GM18951 (cell line): ENCODE data around the gene KIAA0232.
"Not testable (repeated sequence)": the region's sequence is repeated elsewhere in the genome, so short reads cannot be mapped to it uniquely, and the experiment has no call there.

ENCODE experiments used
- POLR2A ChIP-seq: IDR thresholded peaks from 4 replicates; pipeline ENCODE4 v1.6.1; 2011; ENCODE audit warnings: mild to moderate bottlenecking; ENCODE audit not compliant: insufficient read length, insufficient read depth; ENCODE audit errors: extremely low read depth
- in situ Hi-C: fragments of 300-500 bp; cut with MboI; formaldehyde crosslinking; loops from one replicate; pipeline ENCODE4 v1.12.0; 2022; ENCODE audit warnings: low sequenced_read_pairs, mixed read lengths, inconsistent platforms; ENCODE audit not compliant: unreplicated experiment

KIAA0232 gene

DNA sequence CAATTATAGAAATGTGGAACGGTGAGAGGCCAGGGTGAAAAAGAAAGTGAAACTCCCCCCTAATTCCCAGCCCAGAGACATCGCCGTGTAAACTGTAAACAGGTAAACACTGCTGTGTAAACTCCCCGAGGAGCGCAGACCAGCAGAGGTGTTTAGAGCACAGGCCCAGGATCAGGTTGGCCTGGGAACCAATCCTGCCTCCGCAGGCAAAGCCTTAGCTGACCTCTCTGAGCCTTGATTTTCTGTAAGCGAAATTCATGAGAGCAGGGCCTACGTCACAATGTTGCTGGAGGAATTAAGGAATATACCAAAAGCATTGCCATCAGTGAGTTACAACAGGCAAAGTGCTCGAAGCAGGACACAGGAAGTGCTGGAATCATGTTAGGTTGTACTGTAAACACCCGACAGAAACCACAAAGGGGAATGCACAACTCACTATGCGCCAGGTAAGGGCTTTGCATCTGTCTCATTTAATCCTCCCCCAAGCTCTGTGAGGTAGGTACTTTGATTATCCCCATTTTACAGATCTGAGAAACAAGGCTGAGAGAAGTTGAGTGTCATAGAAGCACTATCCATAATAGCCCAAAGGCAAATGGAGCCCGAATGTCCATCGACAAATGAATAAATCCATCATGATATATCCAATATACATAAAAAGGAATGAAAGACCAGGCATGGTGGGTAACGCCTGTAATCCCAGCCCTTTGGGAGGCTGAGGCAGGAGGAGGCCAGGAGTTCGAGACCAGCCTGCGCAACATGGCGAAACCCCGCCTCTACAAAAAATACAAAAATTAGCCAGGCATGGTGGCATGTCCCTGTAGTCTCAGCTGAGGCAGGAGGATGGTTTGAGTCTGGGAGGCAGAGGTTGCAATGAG lies 30.7 kb upstream of the KIAA0232 start:
- no peak for TF ChIP-seq POLR2A

DNA sequence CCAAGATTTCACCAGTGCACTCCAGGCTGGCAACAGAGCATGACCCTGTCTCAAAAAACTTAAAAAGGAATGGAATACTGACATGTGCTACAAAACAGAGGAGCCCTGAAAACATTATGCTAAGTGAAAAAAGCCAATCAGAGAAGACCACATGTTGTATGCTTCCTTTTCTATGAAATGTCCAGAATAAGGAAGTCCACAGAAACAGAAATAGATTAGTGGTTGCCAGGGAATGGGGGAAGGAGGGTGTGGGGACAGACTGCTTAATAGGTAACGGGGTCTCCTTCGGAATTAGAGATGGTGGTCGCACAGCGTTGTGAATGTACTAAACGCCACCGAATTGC lies 30.1 kb upstream of the KIAA0232 start:
- in situ Hi-C loops, result no loop called here
- TF ChIP-seq POLR2A, result no peak

More for the DNA sequence above, 30.7 kb upstream of the KIAA0232 start:
- in situ Hi-C loops, result no loop called here

DNA sequence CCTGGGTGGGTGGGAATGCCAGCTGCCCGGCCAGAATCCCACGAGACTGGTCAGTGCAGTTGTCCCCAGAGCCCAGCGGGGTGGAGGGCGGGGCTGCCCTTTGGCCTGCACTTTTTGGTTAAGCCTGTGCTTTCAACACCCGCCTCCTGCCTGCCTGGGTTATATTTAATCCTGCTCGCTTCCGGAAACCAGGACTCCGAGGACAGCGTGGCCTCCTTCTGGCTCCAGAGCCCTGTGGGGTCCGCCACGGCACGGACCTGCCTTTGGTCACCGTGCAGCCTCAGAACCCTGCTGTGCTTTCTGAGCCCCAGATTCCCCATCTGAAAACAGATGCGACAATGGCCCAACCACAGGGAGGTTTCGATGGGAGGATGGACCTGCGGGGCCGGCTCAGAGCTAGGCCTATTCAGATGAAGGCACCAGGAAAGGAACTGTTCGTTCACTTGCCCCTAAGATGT lies 29.4 kb upstream of the KIAA0232 start:
- TF ChIP-seq POLR2A, result no peak
- in situ Hi-C loops, result no loop called here

DNA sequence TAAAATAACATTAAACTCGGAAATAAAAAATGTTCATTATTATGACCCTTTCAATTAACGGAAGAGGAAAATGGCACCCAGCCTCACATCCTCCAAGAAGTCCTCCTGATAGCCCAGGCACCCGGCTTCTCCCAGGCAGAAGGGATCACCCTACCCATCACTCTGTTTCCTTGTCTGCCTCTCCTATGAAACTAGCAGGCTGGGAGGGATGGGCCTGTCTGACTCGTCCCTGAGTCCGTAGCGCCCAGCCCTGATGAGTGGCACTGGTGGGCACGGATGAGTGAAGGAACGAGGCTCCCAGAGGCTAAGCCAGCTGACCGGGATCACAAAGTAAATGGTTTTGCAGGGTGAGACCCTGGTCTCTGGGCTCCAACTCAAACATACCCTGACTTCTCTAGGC lies 28.6 kb upstream of the KIAA0232 start:
- TF ChIP-seq POLR2A, result no peak
- in situ Hi-C loops, result no loop called here

DNA sequence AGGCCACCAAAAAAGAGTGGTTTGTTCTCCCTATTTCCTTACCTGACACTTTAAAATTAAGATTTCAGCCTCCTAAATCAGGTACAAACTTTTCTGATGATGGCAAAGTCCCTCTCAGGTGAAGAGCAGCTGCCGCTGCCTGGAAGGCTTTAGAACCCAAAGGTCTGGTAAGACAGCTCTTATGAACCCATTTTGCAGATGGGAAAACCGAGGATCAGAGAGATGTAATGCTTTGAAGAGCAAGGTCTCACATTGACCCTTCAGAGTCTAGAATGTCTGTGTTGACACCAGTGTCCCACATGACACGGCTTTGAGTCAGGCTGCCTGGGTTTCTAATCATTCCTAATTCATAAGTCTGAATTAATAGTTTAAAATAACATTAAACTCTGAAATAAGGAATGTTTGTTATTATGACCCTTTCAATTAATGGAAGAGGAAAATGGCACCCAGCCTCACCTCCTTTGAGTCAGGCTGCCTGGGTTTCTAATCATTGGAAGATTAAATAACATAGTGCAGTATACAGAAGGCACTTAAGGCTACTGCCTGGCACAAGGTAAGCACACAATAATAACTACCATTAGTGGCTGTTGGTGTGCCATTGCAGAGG lies 27.9 kb upstream of the KIAA0232 start:
- in situ Hi-C loops, result no loop called here
- TF ChIP-seq POLR2A, result no peak

DNA sequence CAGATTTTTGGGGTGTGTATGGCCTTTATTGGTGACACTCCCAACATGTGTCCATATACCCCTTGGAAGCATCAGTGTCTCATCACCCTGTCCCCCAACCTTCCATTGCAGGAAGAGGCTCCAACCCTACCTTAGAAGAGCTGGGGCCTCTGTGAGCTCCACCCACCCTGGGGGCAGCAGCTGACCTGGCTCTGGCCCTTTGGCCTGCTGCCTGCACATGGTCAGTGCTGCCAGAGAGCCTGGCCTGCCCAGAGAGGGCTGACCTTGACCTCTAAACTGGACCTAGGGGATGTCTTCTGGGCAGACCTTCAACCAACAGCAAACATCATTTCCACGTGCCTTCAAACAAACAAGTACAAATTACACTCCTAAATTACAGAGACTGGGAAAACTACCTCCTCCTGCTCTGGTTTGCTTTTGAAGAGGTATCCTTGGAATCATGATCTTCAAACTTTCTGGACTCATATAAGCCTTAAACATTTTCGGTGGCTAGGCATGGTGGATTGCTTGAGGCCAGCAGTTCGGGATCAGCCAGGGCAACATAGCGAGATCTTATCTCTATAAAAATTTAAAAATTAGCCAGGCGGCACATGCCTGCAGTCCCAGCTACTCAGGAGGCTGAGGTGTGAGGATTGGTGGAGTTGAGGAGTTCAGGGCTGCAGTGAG lies 27.3 kb upstream of the KIAA0232 start:
- in situ Hi-C loops, result no loop called here

DNA sequence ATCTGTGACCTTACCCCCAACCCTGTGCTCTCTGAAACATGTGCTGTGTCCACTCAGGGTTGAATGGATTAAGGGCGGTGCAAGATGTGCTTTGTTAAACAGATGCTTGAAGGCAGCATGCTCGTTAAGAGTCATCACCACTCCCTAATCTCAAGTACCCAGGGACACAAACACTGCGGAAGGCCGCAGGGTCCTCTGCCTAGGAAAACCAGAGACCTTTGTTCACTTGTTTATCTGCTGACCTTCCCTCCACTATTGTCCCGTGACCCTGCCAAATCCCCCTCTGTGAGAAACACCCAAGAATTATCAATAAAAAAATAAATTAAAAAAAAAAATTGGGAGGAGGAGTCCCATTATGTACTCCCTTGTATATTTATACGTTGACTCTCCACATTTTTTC lies 26.2 kb upstream of the KIAA0232 start:
- in situ Hi-C loops, result not testable (repeated sequence)

More for the DNA sequence above, 27.3 kb upstream of the KIAA0232 start:
- no peak for TF ChIP-seq POLR2A

DNA sequence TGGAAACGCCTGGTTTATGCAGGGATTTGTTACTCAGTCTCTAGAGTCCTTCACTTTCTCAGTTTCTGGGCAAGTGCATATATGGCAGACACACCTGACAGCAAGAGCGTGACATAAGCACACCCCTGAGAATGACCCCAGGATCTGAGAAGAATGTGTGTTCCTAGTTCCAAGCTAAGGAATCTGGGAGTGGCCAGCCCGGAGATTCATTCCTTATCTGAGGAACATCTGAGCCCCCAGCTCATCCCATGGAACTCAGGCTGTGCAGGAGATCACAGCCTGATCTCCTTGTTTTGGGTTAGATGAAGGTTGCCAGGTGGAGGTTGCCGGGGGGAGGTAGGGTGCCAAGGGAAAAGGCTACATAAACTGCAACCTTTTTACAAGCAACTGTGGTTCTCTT lies 23.8 kb upstream of the KIAA0232 start:
- in situ Hi-C loops, result no loop called here
- TF ChIP-seq POLR2A, result no peak

DNA sequence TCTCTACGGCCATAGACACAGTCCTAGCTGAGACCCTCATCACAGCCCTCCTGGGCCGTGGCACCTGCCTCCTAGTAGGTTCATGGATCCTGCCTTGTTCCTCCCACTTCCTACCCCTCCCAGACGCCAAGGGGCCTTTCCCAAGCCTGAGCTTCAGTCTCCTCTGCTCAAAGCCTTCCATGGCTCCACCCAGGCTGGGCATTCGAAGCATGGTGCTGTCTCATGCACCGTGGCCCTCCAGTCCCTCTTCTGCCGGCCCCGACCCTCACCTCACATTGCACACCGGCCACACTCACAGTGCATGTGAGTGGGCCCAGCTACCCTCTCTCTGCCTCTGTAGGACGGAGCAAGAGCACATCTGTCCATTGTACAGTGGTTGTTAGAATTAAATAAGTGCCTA lies 21.7 kb upstream of the KIAA0232 start:
- in situ Hi-C loops, result no loop called here

DNA sequence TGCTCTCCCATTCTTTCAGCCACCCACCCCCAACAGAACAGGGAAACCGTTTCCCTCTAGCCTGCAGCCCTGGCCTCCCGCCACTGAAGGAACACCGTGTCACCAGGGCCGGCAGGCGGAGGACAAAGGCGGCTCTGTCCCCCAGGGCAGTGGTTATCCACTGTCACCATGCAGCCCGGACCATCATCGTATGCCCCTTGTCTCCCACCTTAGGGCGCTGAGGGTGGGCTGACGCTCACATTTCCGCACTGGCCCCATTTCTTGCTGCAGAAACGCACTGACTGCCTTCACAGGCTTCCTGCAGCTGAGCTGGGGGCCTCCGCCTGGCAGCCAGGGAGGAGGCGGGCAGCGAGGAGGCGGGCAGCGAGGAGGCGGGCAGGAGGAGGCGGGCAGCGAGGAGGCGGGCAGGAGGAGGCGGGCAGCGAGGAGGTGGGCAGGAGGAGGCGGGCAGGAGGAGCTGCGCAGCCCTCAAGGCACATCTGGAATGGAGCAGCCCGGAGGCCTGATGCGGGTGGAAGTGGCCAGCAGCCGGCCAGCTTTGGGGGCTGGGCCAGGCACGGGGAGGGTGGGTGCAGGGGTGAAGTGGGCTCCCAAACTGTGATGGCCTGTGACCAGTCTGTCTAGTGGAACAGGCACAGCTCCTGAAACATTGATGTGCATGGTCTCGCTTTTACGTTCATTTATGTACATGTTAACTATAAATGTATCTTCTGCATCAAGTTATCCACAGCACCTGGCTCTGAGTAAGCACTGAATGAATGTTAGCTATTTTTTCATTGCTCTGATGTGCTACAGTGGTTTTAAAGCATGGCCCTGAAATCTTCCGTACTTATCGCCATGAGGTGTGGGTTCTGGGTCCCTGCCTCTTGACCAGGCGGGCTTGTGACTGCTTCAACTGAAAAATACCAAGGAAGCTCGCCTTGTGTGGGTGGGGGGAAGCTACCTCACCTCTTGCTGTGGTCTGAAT lies 20.6 kb upstream of the KIAA0232 start:
- TF ChIP-seq POLR2A, result no peak
- in situ Hi-C loops, result no loop called here

More for the DNA sequence above, 21.7 kb upstream of the KIAA0232 start:
- no peak for TF ChIP-seq POLR2A

DNA sequence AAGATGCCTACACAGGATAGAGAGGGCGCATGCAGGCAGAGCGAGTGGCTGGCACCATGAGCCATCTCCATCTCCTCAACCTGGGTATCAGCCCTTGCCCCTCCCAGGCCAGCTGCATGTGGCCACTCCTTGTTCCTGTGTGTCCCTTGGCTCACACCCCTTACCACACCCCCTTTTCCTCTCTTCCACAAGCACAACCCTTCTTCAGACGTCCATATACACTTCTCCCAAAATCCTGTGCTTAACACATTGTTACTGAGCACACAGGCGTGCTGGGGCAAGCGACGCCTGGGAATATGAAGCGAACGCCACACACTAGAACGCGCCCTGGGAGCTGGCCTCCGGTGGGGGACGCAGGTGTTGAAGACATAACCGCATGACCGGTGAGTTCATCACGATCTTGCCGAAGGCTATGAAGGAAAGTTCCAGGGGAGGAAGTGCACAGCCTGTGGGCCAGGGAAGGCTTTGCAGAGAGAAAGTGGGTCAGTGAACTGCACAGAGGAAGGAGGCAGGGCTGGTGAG lies 19.1 kb upstream of the KIAA0232 start:
- in situ Hi-C loops, result no loop called here
- TF ChIP-seq POLR2A, result no peak

DNA sequence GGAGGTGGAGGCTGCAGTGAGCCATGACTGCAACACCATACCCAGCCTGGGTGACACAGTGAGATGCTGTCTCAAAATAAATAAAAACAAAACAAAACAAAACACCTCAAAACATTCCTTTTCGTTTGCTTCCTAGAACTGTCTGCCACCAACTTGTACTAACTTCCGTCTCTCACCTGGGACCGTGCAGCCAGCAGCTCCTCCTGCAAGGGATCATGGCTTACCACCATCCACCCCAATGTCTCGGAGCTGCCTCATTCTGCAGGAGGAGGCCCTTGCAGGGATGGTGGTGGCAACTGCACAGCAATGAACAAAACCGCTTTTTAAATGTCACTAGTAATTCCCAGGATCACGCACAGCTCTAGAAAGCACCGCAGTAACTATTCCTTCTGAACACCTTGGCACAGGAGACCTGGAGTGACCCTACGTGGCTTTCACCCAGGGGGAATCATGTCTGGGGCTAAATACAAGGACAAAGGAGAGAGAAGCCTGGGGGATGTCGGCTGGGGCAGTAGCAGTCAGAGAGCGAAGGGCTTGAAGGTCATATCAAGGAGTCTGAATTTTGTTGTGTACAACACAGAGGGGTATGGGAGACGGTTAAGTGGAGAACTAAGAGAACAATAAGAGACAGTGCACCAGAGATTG lies 17.4 kb upstream of the KIAA0232 start:
- in situ Hi-C loops, result no loop called here
- no peak for TF ChIP-seq POLR2A

DNA sequence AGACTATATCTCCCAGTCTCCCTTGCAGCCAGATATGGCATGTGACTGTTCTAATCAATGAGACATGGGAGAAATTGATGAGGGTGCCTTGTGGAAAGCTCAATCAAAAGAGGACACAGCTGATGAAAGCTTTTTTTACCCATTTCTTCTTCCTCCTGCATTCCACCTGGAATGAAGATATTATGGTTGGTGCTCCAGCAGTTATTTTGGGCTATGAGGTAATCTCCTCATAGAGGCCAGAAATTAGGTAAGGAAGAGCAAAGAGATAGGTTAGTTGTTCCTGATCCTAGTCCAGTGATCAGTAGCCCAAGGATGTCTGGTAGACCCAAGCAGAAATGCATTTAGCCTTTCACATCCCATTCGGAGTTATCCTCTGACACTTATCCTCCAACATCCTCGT lies 16.8 kb upstream of the KIAA0232 start:
- in situ Hi-C loops, result no loop called here
- no peak for TF ChIP-seq POLR2A
